GM23338 (cell line): Measurements from ENCODE around the gene OSBPL6.

ENCODE experiments used
- CTCF ChIP-seq, 2 experiments: fragments of 200-600 bp in 1 of 2; sonication (generic) in 1 of 2; conservative IDR thresholded peaks; 2 replicates each; pipeline versions ENCODE4 v1.5.1 to v1.6.1; 2016 to 2017; ENCODE audit warnings: antibody characterized with exemption in 2 of 2, low read depth in 2 of 2, mild to moderate bottlenecking in 2 of 2, moderate library complexity in 1 of 2
- EZH2 ChIP-seq: fragments of 200-600 bp; sonication (generic); IDR thresholded peaks from one replicate; pipeline ENCODE4 v1.8.0; 2017; ENCODE audit warnings: antibody characterized with exemption, mild to moderate bottlenecking, low read depth; ENCODE audit not compliant: unreplicated experiment
- NANOG ChIP-seq: IDR thresholded peaks from 2 replicates; pipeline ENCODE4 v1.6.1; 2016; ENCODE audit warnings: antibody characterized with exemption, borderline replicate concordance
- POLR2AphosphoS5 ChIP-seq: IDR thresholded peaks from 2 replicates; pipeline ENCODE4 v1.6.1; 2016; ENCODE audit warnings: antibody characterized with exemption, low read depth

DNA sequence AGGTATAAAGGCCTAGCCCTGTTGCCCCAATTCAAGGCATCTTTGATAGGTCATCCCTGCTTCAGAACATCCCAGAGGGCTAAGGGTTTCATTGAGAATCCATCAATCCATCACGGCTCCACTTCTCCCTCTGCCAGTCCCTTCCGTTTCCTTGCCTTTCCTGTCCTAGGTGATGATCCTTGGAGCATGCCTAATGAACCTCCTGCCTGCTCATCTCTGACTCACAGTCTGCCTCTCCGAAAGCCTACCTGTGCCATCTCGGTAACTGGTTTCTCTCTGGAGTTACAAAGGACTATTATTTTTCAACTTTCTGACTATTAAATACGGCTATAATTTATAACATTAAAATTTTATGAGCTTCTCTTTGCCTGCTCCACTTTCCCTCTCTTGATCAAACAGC is 36.7 kb upstream of the OSBPL6 start:
- TF ChIP-seq CTCF (conservative IDR thresholded peaks at IDR 0.05; ENCODE audit: low read depth in 2 of 2): no peak
- TF ChIP-seq EZH2: no peak
- no peak for TF ChIP-seq POLR2AphosphoS5
- TF ChIP-seq NANOG: no peak
